ENCODE measurements around the gene DDIAS. TPM values are rescaled to one million over a fixed set of nuclear protein-coding genes. Genes with fewer than 3 reads are reported as not detected.

DDIAS gene
- total RNA-seq, 4 donors from 2014 or later, result 0.13 to 4.1 (median 0.87) TPM

GRCh38 chr11:82974135-82974534 is 72.6 kb downstream of the DDIAS start:
- no peak for ATAC-seq (ENCODE audit: low FRiP score)
- DNase-seq (ENCODE audit: low spot score), result no peak
- TF ChIP-seq CTCF (IDR thresholded peaks at IDR 0.05), result no peak

GRCh38 chr11:82974851-82975250 is 73.3 kb downstream of the DDIAS start:
- DNase-seq (ENCODE audit: low spot score) (no peak), ATAC-seq (ENCODE audit: low FRiP score) (no peak)
- no peak for TF ChIP-seq CTCF (IDR thresholded peaks at IDR 0.05)

GRCh38 chr11:82975882-82976281 is 74.3 kb downstream of the DDIAS start:
- TF ChIP-seq CTCF (IDR thresholded peaks at IDR 0.05), result no peak
- ATAC-seq (ENCODE audit: low FRiP score) (no peak), DNase-seq (ENCODE audit: low spot score) (no peak)

GRCh38 chr11:82976786-82977185 is 75.2 kb downstream of the DDIAS start:
- DNase-seq (ENCODE audit: low spot score), result no peak
- ATAC-seq (ENCODE audit: low FRiP score), result no peak
- TF ChIP-seq CTCF (IDR thresholded peaks at IDR 0.05), result no peak

- no peak for TF ChIP-seq CTCF (IDR thresholded peaks at IDR 0.05)
- DNase-seq (ENCODE audit: low spot score) (no peak), ATAC-seq (ENCODE audit: low FRiP score) (peak; percentile 28)
Observed at GRCh38 chr11:82978422-82979099, 77.0 kb downstream of the DDIAS start.

- no peak for DNase-seq (ENCODE audit: low spot score)
- no peak for ATAC-seq (ENCODE audit: low FRiP score)
- no peak for TF ChIP-seq CTCF (IDR thresholded peaks at IDR 0.05)
Observed at GRCh38 chr11:82979824-82980223, 78.3 kb downstream of the DDIAS start.

- TF ChIP-seq CTCF (IDR thresholded peaks at IDR 0.05), result no peak
- no peak for DNase-seq (ENCODE audit: low spot score)
- ATAC-seq (ENCODE audit: low FRiP score), result peak; percentile 26
Observed at GRCh38 chr11:82980292-82980691, 78.8 kb downstream of the DDIAS start.
